ENCODE measurements around the gene FBXL13. TPM values are rescaled to one million over a fixed set of nuclear protein-coding genes. Genes with fewer than 3 reads are reported as not detected.

The FBXL13 gene
- total and polyA plus RNA-seq, 2 of the 8 experiments (the other 6 are each of a cell fraction or from before 2014, with no cell fraction given) = 1.2 to 2.8 TPM

GRCh38 chr7:102810916-102811315 is 263.7 kb downstream of the FBXL13 start (continued):
- TF ChIP-seq CHD7 (IDR thresholded peaks at IDR 0.05; ENCODE audit: insufficient replicate concordance, low read length) (no peak), TAF1 (IDR thresholded peaks at IDR 0.05; ENCODE audit: low read depth, low read length) (no peak), BACH1 (IDR thresholded peaks at IDR 0.05; ENCODE audit: low read length) (no peak), NRF1 (IDR thresholded peaks at IDR 0.05; ENCODE audit: low read depth, low read length) (no peak), SUZ12 (IDR thresholded peaks at IDR 0.05; ENCODE audit: low read length) (no peak), MAFK (IDR thresholded peaks at IDR 0.05; ENCODE audit: low read depth, low read length) (no peak), E2F6 (IDR thresholded peaks at IDR 0.05) (no peak), YY1 (IDR thresholded peaks at IDR 0.05; ENCODE audit: low read depth, low read length) (no peak), ZNF274 (IDR thresholded peaks at IDR 0.05; ENCODE audit: borderline replicate concordance, extremely low read depth, low read length) (no peak), CREB1 (IDR thresholded peaks at IDR 0.05) (no peak), SIX5 (IDR thresholded peaks at IDR 0.05; ENCODE audit: low read depth, low read length) (no peak), EGR1 (IDR thresholded peaks at IDR 0.05; ENCODE audit: borderline replicate concordance, low read depth, low read length) (no peak), ASH2L (IDR thresholded peaks at IDR 0.05; ENCODE audit: low read length) (no peak)

All from H1 (cell line).